Lower leg skin (tissue), 3 donors: ENCODE data around the gene POLR1D.

Experiments
- POLR2A ChIP-seq, 2 donors: fragments of 450-650 bp; IDR thresholded peaks; one replicate each; pipeline ENCODE4 v1.6.1; 2016 to 2017; ENCODE audit warnings: antibody characterized with exemption in 2 of 2, mild to moderate bottlenecking in 1 of 2, moderate library complexity in 1 of 2
- TF ChIP-seq, protein P1 (sequence below), 3 donors: fragments of 450-650 bp; IDR thresholded peaks; one replicate each; pipeline ENCODE4 v1.5.1; 2016; ENCODE audit warnings: antibody characterized with exemption in 3 of 3, mild to moderate bottlenecking in 3 of 3, moderate library complexity in 2 of 3

DNA sequence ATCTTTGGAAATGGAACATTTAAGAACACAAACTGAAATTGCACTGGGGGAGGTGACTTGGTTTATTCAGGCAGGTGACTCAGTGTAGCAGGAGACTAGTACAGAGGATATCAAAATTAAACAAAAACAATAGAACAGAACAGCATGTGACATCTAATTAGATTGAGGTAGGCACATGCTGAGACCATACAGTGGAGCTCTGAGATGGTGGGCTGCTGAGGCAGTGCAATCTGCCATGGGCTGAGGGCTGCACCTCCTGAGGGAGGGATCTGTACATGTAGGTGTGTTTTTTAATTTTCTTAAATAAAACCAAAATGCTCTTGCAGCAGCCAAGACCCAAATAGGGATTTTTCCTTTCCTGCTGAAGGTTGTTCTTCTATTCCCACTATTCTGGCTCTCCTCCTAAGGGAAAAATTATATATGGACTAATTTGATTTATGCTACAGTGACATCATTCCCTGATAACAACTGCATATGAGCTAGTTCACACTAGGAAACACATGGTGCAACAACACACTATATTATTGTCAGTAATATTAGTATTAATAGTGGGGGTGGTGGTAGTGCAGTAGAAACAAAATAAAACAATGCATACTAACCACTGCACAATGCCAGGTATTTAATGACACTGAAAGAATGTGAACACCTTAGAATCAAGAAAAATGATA, 49.3 kb upstream of the POLR1D start:
- TF ChIP-seq, protein P1, sequence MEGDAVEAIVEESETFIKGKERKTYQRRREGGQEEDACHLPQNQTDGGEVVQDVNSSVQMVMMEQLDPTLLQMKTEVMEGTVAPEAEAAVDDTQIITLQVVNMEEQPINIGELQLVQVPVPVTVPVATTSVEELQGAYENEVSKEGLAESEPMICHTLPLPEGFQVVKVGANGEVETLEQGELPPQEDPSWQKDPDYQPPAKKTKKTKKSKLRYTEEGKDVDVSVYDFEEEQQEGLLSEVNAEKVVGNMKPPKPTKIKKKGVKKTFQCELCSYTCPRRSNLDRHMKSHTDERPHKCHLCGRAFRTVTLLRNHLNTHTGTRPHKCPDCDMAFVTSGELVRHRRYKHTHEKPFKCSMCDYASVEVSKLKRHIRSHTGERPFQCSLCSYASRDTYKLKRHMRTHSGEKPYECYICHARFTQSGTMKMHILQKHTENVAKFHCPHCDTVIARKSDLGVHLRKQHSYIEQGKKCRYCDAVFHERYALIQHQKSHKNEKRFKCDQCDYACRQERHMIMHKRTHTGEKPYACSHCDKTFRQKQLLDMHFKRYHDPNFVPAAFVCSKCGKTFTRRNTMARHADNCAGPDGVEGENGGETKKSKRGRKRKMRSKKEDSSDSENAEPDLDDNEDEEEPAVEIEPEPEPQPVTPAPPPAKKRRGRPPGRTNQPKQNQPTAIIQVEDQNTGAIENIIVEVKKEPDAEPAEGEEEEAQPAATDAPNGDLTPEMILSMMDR (IDR thresholded peaks at IDR 0.05), result no peak
- TF ChIP-seq POLR2A (IDR thresholded peaks at IDR 0.05), result no peak
